Neutrophil (primary cell): ENCODE data around the gene NBEA.

ENCODE experiments used
- H3K27ac ChIP-seq: fragments of 200-600 bp; sonication (generic); 2 replicates; pipeline ENCODE4 v1.5.1; 2016; ENCODE audit warnings: mild to moderate bottlenecking, moderate library complexity
- H3K27me3 ChIP-seq: fragments of 200-600 bp; sonication (generic); 2 replicates; pipeline ENCODE4 v1.6.0; 2016; ENCODE audit warnings: mild to moderate bottlenecking
- H3K36me3 ChIP-seq: fragments of 200-600 bp; sonication (generic); 2 replicates; pipeline ENCODE4 v1.5.1; 2017
- H3K4me1 ChIP-seq, 2 experiments: fragments of 200-600 bp in 1 of 2; sonication (generic) in 1 of 2; 1 replicate in 1 of 2; 2 replicates in 1 of 2; pipeline versions ENCODE4 v1.5.1 to v1.6.1; 2013 to 2016; ENCODE audit warnings: low read depth in 1 of 2, low read length in 1 of 2, mild to moderate bottlenecking in 1 of 2, moderate library complexity in 1 of 2; ENCODE audit not compliant: control insufficient read depth in 1 of 2, insufficient read depth in 1 of 2
- H3K4me3 ChIP-seq, 2 experiments: fragments of 200-600 bp in 1 of 2; sonication (generic) in 1 of 2; 1 replicate in 1 of 2; 2 replicates in 1 of 2; pipeline ENCODE4 v1.5.1; 2013 to 2016; ENCODE audit warnings: low read depth in 1 of 2, low read length in 1 of 2, mild to moderate bottlenecking in 1 of 2, moderate library complexity in 1 of 2
- H3K9me3 ChIP-seq: fragments of 200-600 bp; sonication (generic); 2 replicates; pipeline ENCODE4 v1.5.1; 2016
- CTCF ChIP-seq: fragments of 200-600 bp; sonication (generic); IDR thresholded peaks from 2 replicates; pipeline ENCODE4 v1.5.1; 2016; ENCODE audit warnings: antibody characterized with exemption

NBEA gene

GRCh38 chr13:35700671-35701070, 758.6 kb downstream of the NBEA start:
- Histone ChIP-seq H3K27ac (no peak overlapping the region), H3K4me3 (no peak overlapping the region), H3K9me3 (no peaks in the 10 kb centered on the region)

GRCh38 chr13:35702316-35702715, 760.2 kb downstream of the NBEA start:
- Histone ChIP-seq H3K36me3 (no peaks in the 10 kb centered on the region), H3K9me3 (no peaks in the 10 kb centered on the region), H3K4me1 (no peaks in the 10 kb centered on the region), H3K27ac (no peak overlapping the region), H3K27me3 (no peaks in the 10 kb centered on the region), H3K4me3 (no peak overlapping the region)
- no peak for TF ChIP-seq CTCF

More at GRCh38 chr13:35700671-35701070, 758.6 kb downstream of the NBEA start:
- no peaks in the 10 kb centered on the region for H3K4me1 ChIP-seq
- no peaks in the 10 kb centered on the region for H3K36me3 ChIP-seq
- TF ChIP-seq CTCF, result no peak
- no peaks in the 10 kb centered on the region for H3K27me3 ChIP-seq

- Histone ChIP-seq H3K9me3 (no peaks in the 10 kb centered on the region), H3K27me3 (no peaks in the 10 kb centered on the region), H3K4me1 (no peaks in the 10 kb centered on the region), H3K36me3 (no peaks in the 10 kb centered on the region), H3K4me3 (no peak overlapping the region), H3K27ac (no peak overlapping the region)
- TF ChIP-seq CTCF, result no peak
Measured at GRCh38 chr13:35703061-35703460, 761.0 kb downstream of the NBEA start.

- Histone ChIP-seq H3K27ac (no peak overlapping the region), H3K9me3 (no peaks in the 10 kb centered on the region), H3K36me3 (no peaks in the 10 kb centered on the region), H3K4me3 (no peak overlapping the region), H3K4me1 (no peaks in the 10 kb centered on the region), H3K27me3 (no peaks in the 10 kb centered on the region)
- no peak for TF ChIP-seq CTCF
Measured at GRCh38 chr13:35704331-35704730, 762.3 kb downstream of the NBEA start.

- no peaks in the 10 kb centered on the region for H3K4me1 ChIP-seq
- no peak overlapping the region for H3K4me3 ChIP-seq
- H3K27me3 ChIP-seq, result no peaks in the 10 kb centered on the region
- H3K27ac ChIP-seq, result no peak overlapping the region
- no peaks in the 10 kb centered on the region for H3K36me3 ChIP-seq
- no peak for TF ChIP-seq CTCF
- H3K9me3 ChIP-seq, result no peaks in the 10 kb centered on the region
Measured at GRCh38 chr13:35706281-35706680, 764.2 kb downstream of the NBEA start.

- no peaks in the 10 kb centered on the region for H3K36me3 ChIP-seq
- no peaks in the 10 kb centered on the region for H3K27me3 ChIP-seq
- no peaks in the 10 kb centered on the region for H3K9me3 ChIP-seq
- TF ChIP-seq CTCF, result no peak
- H3K4me3 ChIP-seq, result no peak overlapping the region
- H3K27ac ChIP-seq, result no peak overlapping the region
- H3K4me1 ChIP-seq, result no peaks in the 10 kb centered on the region
Measured at GRCh38 chr13:35706721-35707120, 764.7 kb downstream of the NBEA start.
